Adrenal gland (tissue), 12 donors: Measurements from ENCODE around the gene CFAP99. TPM values are rescaled to one million over a fixed set of nuclear protein-coding genes. Genes with fewer than 3 reads are reported as not detected.

Source experiments
- DNase-seq, 7 donors: peaks; one replicate each; pipeline ENCODE4 v3.0.0-alpha.2; 2019 to 2020
- H3K27ac ChIP-seq, 5 donors: fragments of 200-600 bp; sonication (generic) in 4 of 5; 1 replicate in 3 of 5; 2 replicates in 2 of 5; pipeline versions ENCODE4 v1.5.1 to v1.8.0; 2016 to 2020; ENCODE audit warnings: mild to moderate bottlenecking in 1 of 5
- H3K27me3 ChIP-seq: fragments of 200-600 bp; 2 replicates; pipeline ENCODE4 v1.8.0; 2021
- H3K36me3 ChIP-seq, 2 donors: fragments of 200-600 bp; replicated peaks in 1 of 2; 1 replicate in 1 of 2; 2 replicates in 1 of 2; pipeline versions ENCODE4 v1.5.1 to v1.8.0; 2018 to 2022
- H3K4me1 ChIP-seq, 2 donors: fragments of 200-600 bp; replicated peaks in 1 of 2; 1 replicate in 1 of 2; 2 replicates in 1 of 2; pipeline versions ENCODE4 v1.5.1 to v1.8.0; 2018 to 2021
- H3K4me3 ChIP-seq, 4 donors: fragments of 200-600 bp; sonication (generic) in 3 of 4; one replicate each; pipeline ENCODE4 v1.5.1; 2016 to 2018
- H3K9me3 ChIP-seq, 3 donors: fragments of 200-600 bp; sonication (generic) in 1 of 3; replicated peaks in 1 of 3; 1 replicate in 2 of 3; 2 replicates in 1 of 3; pipeline versions ENCODE4 v1.5.1 to v1.8.0; 2016 to 2021
- POLR2A ChIP-seq, 2 donors: fragments of 450-650 bp; IDR thresholded peaks; one replicate each; pipeline ENCODE4 v1.6.1; 2017; ENCODE audit warnings: antibody characterized with exemption in 2 of 2, mild to moderate bottlenecking in 2 of 2, moderate library complexity in 1 of 2
- WGBS, 4 donors: extraction: QIAGEN DNeasy Blood & Tissue Kit in 2 of 4; methylation state at CpG; one replicate each; pipeline versions ENCODE4 v1.1.5 to v1.1.7; 2013 to 2017; 5-methylcytosine and 5-hydroxymethylcytosine counted together
- intact Hi-C, 2 donors: fragments of 100-400 bp; cut with DNase I; formaldehyde crosslinking; loops; one replicate each; pipeline versions ENCODE4 v1.14.1 to v1.15.0; 2022 to 2023
- polyA plus RNA-seq, 3 donors: library from polyadenylated mRNA; stranded (reverse); fragments of 200-250 nt in 2 of 3; fragments of 350-450 nt in 1 of 3; fragmentation: Illumina TruSeq in 1 of 3; extraction: RNeasy Lipid Tissue Mini Kit (QIAGEN cat#74804) in 1 of 3; gene quantifications; one replicate each; pipeline ENCODE4 v1.2.3, GENCODE V29; 2013 to 2014
- total RNA-seq, 9 donors: library from RNA; depleted of rRNA in 4 of 9; stranded (reverse); fragments of >200 nt in 4 of 9; fragments of 120-200 nt in 1 of 9; fragmentation: NEBNext Ultra II Directional in 1 of 9; extraction: Animal tissue kit (Norgen Biotek cat#: 25700) in 1 of 9; gene quantifications; one replicate each; pipeline versions ENCODE4 v1.1.0 to v1.2.4, GENCODE V29; 2013 to 2023
- TF ChIP-seq, protein P1 (sequence below), 6 experiments: fragments of 450-650 bp in 4 of 6; fragments of 200-600 bp in 2 of 6; sonication (generic) in 1 of 6; IDR thresholded peaks; 1 replicate in 5 of 6; 2 replicates in 1 of 6; pipeline versions ENCODE4 v1.5.1 to v1.8.0; 2016 to 2021; ENCODE audit warnings: antibody characterized with exemption in 6 of 6, mild to moderate bottlenecking in 2 of 6, moderate library complexity in 1 of 6
- donor health status: healthy with polysubstance abuse.
- donor health status: Bipolar disorder and iron deficiency.
- donor health status: DM: yes; HTN: yes; CAD: no.
- donor health status: DM: no; HTN: no; CAD: no.
- donor health status: DM: no; HTN: no; CAD: no.
- donor health status: DM: yes; HTN: yes; CAD: no.

CFAP99 gene
- total and polyA plus RNA-seq, 12 donors = 0.18 to 5.0 (median 3.2) TPM

DNA sequence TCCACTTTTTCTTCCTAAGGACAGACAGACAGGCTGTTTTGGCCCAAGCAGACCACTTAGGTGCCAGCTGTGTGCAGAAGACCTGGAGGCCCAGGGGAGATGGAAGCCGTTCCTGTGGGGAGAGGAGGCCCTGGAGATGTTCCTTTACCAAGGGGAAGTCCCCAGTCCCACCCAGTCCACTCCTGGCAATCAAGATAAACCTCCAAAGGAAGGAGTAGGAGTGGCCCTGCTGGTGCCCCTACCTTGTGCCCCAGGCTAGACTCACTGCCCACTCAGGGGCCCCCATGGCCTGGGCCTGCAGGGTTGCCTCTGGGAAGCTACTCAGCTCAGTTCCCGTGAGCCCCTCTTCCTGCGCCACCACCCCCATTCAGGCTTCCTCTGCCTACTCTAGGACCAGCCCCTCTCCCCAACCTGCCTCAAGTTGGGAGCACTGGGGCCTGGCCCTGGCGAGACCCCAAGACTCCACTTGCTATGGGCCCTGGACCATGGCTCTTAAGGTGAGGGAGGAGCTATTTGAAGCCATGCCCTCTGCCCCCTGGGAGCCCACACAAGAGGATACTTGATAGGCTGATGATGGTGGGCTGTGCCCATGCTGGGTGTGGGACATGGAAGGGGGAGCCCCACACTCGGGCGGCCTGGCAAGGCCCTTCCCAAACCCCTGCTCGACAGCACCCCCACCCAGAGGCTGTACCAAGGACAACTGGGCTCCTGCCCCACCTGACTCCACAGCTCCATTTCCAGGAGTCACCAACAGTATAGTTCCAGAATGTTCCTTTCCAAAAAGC is 25.4 kb downstream of the CFAP99 start:
- Histone ChIP-seq H3K27ac (no peak overlapping the region), H3K27me3 (no peaks in the 10 kb centered on the region), H3K9me3 (no peaks in the 10 kb centered on the region), H3K36me3 (no peaks in the 10 kb centered on the region), H3K4me1 (no peaks in the 10 kb centered on the region), H3K4me3 (no peak overlapping the region)
- no peak for DNase-seq
- no peak for TF ChIP-seq POLR2A (IDR thresholded peaks at IDR 0.05)
- TF ChIP-seq, protein P1, sequence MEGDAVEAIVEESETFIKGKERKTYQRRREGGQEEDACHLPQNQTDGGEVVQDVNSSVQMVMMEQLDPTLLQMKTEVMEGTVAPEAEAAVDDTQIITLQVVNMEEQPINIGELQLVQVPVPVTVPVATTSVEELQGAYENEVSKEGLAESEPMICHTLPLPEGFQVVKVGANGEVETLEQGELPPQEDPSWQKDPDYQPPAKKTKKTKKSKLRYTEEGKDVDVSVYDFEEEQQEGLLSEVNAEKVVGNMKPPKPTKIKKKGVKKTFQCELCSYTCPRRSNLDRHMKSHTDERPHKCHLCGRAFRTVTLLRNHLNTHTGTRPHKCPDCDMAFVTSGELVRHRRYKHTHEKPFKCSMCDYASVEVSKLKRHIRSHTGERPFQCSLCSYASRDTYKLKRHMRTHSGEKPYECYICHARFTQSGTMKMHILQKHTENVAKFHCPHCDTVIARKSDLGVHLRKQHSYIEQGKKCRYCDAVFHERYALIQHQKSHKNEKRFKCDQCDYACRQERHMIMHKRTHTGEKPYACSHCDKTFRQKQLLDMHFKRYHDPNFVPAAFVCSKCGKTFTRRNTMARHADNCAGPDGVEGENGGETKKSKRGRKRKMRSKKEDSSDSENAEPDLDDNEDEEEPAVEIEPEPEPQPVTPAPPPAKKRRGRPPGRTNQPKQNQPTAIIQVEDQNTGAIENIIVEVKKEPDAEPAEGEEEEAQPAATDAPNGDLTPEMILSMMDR (IDR thresholded peaks at IDR 0.05) = no peak
- intact Hi-C loops = loop anchor here (5.0 kb wide), 1 partner anchor 227 kb away; no protein-coding TSS in a partner anchor
- WGBS, 4 donors = 89 to 94% (median 92%) methylated on average over 5 to 7 of the region's 7 CpGs

- no peaks in the 10 kb centered on the region for H3K4me1 ChIP-seq
- TF ChIP-seq, protein P1 (IDR thresholded peaks at IDR 0.05) = no peak
- intact Hi-C loops = no loop called here
- H3K36me3 ChIP-seq = no peaks in the 10 kb centered on the region
- H3K27me3 ChIP-seq = no peaks in the 10 kb centered on the region
- 86 to 100% (median 97%) methylated on average over 1 to 9 of the region's 9 CpGs for WGBS, 4 donors
- DNase-seq = no peak
- H3K9me3 ChIP-seq = no peaks in the 10 kb centered on the region
- H3K27ac ChIP-seq = no peak overlapping the region
- no peak overlapping the region for H3K4me3 ChIP-seq
These were observed 26.4 kb downstream of the CFAP99 start for GRCh38 chr4:2445130-2445529.

DNA sequence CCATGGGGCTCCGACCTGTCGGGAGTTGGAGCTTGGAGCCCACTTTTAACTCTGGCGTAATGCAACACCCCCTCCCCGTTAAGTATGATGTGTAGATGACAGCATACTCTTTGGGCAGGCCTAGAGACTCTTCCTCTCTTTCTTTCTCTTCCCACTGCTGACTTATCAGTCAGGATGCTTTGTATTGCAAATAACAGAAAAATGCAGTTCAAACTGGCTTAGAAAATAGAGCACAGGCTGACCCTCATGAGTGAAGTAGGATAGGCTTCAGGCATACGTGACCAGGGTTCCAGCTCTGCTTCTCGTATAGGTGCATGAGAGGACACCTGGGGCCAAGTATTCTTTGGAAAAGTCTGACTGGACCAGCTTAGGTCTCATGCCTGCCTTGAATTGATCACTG is 26.8 kb downstream of the CFAP99 start:
- Histone ChIP-seq H3K36me3 (no peaks in the 10 kb centered on the region), H3K27ac (no peak overlapping the region), H3K4me1 (no peaks in the 10 kb centered on the region), H3K27me3 (no peaks in the 10 kb centered on the region), H3K4me3 (no peak overlapping the region), H3K9me3 (no peaks in the 10 kb centered on the region)
- no peak for TF ChIP-seq POLR2A (IDR thresholded peaks at IDR 0.05)
- TF ChIP-seq, protein P1 (IDR thresholded peaks at IDR 0.05) = no peak
- intact Hi-C loops = no loop called here
- 91 to 95% (median 94%) methylated on average over 5 to 6 of the region's 6 CpGs for WGBS, 4 donors
- no peak for DNase-seq

GRCh38 chr4:2446656-2447564 is 28.2 kb downstream of the CFAP99 start:
- Histone ChIP-seq H3K27ac (no peak overlapping the region), H3K4me1 (no peaks in the 10 kb centered on the region), H3K36me3 (no peaks in the 10 kb centered on the region), H3K4me3 (no peak overlapping the region), H3K9me3 (no peaks in the 10 kb centered on the region), H3K27me3 (no peaks in the 10 kb centered on the region)
- no peak for TF ChIP-seq POLR2A (IDR thresholded peaks at IDR 0.05)
- TF ChIP-seq, protein P1 (IDR thresholded peaks at IDR 0.05) = no peak
- intact Hi-C loops = no loop called here
- DNase-seq = no peak
- 86 to 92% (median 89%) methylated on average over 3 of the region's 3 CpGs for WGBS, 4 donors
